ENCODE results near the gene HNRNPCL2. TPM values are rescaled to one million over a fixed set of nuclear protein-coding genes. Genes with fewer than 3 reads are reported as not detected.
"Not testable (repeated sequence)": the region's sequence is repeated elsewhere in the genome, so short reads cannot be mapped to it uniquely, and the experiment has no call there.

HNRNPCL2 gene
- not detected for total RNA-seq

DNA sequence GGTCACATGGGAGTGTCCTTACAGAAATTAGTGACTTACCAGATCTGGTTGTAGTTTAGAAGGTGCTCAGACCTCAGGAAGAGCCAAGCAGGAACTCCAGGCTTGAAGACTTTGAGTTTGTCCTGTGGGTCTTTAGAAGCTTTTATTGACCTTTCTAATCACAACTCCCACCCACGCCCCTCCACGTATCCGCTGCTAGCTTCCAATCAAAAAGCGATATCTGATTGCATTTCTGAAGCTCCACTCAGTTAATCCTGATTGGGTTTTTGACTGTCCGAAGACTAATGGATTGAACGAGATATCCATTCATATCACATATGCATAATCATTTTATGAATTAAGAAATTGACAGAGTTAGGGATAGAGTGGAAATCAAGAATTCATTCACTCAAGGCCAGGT lies at the start of gene HNRNPCL2:
Gene HNRNPCL2 (minus strand): TSS at position 101 of the 400 bp plus-strand sequence. CDS start 454 bp downstream, outside the sequence.
- not testable (repeated sequence) for DNase-seq

DNA sequence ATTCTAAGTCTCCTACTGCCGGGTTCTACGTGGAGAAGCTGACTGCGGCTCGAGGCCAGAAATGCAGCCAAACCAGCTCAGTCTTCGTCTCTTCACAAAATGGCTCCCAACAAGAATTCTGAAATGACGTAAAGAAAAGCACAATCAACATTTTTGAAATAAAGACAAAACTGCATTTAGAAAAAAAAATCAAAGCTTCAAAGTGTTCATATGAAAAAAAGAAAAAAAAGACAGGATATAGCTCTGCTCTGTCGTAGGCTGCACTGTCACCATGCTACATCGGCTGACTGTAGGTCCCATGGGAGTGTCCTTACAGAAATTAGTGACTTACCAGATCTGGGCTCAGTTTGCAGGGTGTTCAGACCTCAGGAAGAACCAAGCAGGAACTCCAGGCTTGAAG lies 48.9 kb upstream of the HNRNPCL2 start, which contains the start of gene HNRNPCL4:
Gene HNRNPCL4 (minus strand): TSS at position 101 of the 400 bp plus-strand sequence. CDS start 164 bp downstream, outside the sequence.
- not testable (repeated sequence) for DNase-seq

DNA sequence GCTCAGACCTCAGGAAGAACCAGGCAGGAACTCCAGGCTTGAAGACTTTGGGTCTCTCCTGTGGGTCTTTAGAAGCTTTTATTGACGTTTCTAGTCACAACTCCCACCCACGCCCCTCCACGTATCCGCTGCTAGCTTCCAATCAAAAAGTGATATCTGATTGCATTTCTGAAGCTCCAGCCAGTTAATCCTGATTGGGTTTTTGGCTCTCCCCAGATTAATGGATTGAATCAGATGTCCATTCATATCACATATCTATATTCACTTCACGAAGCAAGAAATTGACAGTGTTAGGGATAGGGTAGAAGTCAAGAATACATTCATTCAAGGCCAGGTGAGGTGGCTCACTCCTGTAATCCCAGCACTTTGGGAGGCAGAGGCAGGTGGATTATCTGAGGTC lies 39.3 kb upstream of the HNRNPCL2 start, which contains the start of gene PRAMEF26:
Gene PRAMEF26 (minus strand): TSS at position 101 of the 400 bp plus-strand sequence. CDS start 2,914 bp downstream, outside the sequence.
- not testable (repeated sequence) for DNase-seq

DNA sequence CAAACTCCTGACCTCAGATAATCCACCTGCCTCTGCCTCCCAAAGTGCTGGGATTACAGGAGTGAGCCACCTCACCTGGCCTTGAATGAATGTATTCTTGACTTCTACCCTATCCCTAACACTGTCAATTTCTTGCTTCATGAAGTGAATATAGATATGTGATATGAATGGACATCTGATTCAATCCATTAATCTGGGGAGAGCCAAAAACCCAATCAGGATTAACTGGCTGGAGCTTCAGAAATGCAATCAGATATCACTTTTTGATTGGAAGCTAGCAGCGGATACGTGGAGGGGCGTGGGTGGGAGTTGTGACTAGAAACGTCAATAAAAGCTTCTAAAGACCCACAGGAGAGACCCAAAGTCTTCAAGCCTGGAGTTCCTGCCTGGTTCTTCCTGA lies 46.2 kb downstream of the HNRNPCL2 start, which contains the start of gene PRAMEF25:
Gene PRAMEF25 (plus strand): TSS at position 301 of the 400 bp plus-strand sequence. CDS start 2,920 bp downstream, outside the sequence.
- not testable (repeated sequence) for DNase-seq

Other genes with a start within 250 kb of the HNRNPCL2 start
- gene PRAMEF4, start 230.7 kb downstream of the HNRNPCL2 start, total RNA-seq: not detected
- gene PRAMEF10, start 218.6 kb downstream of the HNRNPCL2 start, total RNA-seq: not detected
- gene PRAMEF7, start 200.2 kb downstream of the HNRNPCL2 start, total RNA-seq: not detected
- gene PRAMEF6, start 169.3 kb downstream of the HNRNPCL2 start, total RNA-seq: not detected
- not detected for gene PRAMEF27, start 60.3 kb downstream of the HNRNPCL2 start, total RNA-seq
- not detected for gene HNRNPCL3, start 56.1 kb downstream of the HNRNPCL2 start, total RNA-seq
- gene PRAMEF25, start 46.1 kb downstream of the HNRNPCL2 start, total RNA-seq: not detected
- not detected for gene PRAMEF26, start 39.2 kb upstream of the HNRNPCL2 start, total RNA-seq
- not detected for gene HNRNPCL4, start 48.8 kb upstream of the HNRNPCL2 start, total RNA-seq
- not detected for gene PRAMEF9, start 55.0 kb upstream of the HNRNPCL2 start, total RNA-seq
- not detected for gene PRAMEF13, start 84.6 kb upstream of the HNRNPCL2 start, total RNA-seq
- not detected for gene PRAMEF18, start 109.3 kb upstream of the HNRNPCL2 start, total RNA-seq
- not detected for gene PRAMEF5, start 137.3 kb upstream of the HNRNPCL2 start, total RNA-seq
- gene PRAMEF8, start 168.3 kb upstream of the HNRNPCL2 start, total RNA-seq: not detected
- gene PRAMEF33, start 186.7 kb upstream of the HNRNPCL2 start, total RNA-seq: not detected
- not detected for gene PRAMEF15, start 198.7 kb upstream of the HNRNPCL2 start, total RNA-seq
- gene PRAMEF14, start 230.3 kb upstream of the HNRNPCL2 start, total RNA-seq: not detected

Data from skin of body (tissue), 2 donors.